Body of pancreas (tissue), 4 donors: ENCODE data around the gene ROR1. TPM values are rescaled to one million over a fixed set of nuclear protein-coding genes. Genes with fewer than 3 reads are reported as not detected.
A peak's percentile ranks its signal among the peaks of the same experiment; 100 is the strongest.

Source experiments
- ATAC-seq: fragments of 150-250 bp; one replicate; pipeline ENCODE4 v1.9.1; 2016
- DNase-seq, 4 donors: peaks; one replicate each; pipeline ENCODE4 v3.0.0-alpha.2; 2019
- H3K27ac ChIP-seq, 4 donors: fragments of 200-600 bp; sonication (generic); 1 replicate in 3 of 4; 2 replicates in 1 of 4; pipeline versions ENCODE4 v1.5.1 to v1.6.1; 2016 to 2019; ENCODE audit warnings: mild to moderate bottlenecking in 1 of 4, mixed read lengths in 1 of 4, moderate library complexity in 1 of 4
- H3K27me3 ChIP-seq, 2 donors: fragments of 200-600 bp; sonication (generic); one replicate each; pipeline ENCODE4 v1.6.0; 2016; ENCODE audit warnings: mild to moderate bottlenecking in 1 of 2
- H3K36me3 ChIP-seq, 2 donors: fragments of 200-600 bp; sonication (generic); replicated peaks in 1 of 2; 2 replicates each; pipeline ENCODE4 v1.5.1; 2016; ENCODE audit warnings: low read depth in 2 of 2; ENCODE audit not compliant: insufficient read depth in 1 of 2
- H3K4me1 ChIP-seq: fragments of 200-600 bp; sonication (generic); one replicate; pipeline ENCODE4 v1.6.0; 2016
- H3K4me3 ChIP-seq, 2 donors: fragments of 200-600 bp; sonication (generic); 1 replicate in 1 of 2; 2 replicates in 1 of 2; pipeline ENCODE4 v1.5.1; 2016 to 2019
- H3K9me3 ChIP-seq, 3 donors: fragments of 200-600 bp; sonication (generic); 1 replicate in 2 of 3; 2 replicates in 1 of 3; pipeline ENCODE4 v1.5.1; 2016
- CTCF ChIP-seq, 7 experiments: fragments of 450-650 bp in 4 of 7; fragments of 200-600 bp in 3 of 7; sonication (generic) in 3 of 7; IDR thresholded peaks; one replicate each; pipeline ENCODE4 v1.5.1; 2016 to 2019; ENCODE audit warnings: antibody characterized with exemption in 7 of 7
- POLR2A ChIP-seq, 3 donors: fragments of 450-650 bp; IDR thresholded peaks; one replicate each; pipeline ENCODE4 v1.6.1; 2016; ENCODE audit warnings: antibody characterized with exemption in 3 of 3, mild to moderate bottlenecking in 2 of 3
- WGBS, 2 donors: methylation state at CpG; one replicate each; pipeline ENCODE4 v1.1.5; 2017; 5-methylcytosine and 5-hydroxymethylcytosine counted together
- intact Hi-C: fragments of 100-400 bp; cut with DNase I; formaldehyde crosslinking; loops from one replicate; pipeline ENCODE4 v1.15.1; 2023
- total RNA-seq, 2 donors: library from RNA; depleted of rRNA; stranded (reverse); fragments of >200 nt; gene quantifications; one replicate each; pipeline ENCODE4 v1.1.0, GENCODE V29; 2016

Gene ROR1
- total RNA-seq, 2 donors from 2014 or later = 26.7 to 56.0 TPM

DNA sequence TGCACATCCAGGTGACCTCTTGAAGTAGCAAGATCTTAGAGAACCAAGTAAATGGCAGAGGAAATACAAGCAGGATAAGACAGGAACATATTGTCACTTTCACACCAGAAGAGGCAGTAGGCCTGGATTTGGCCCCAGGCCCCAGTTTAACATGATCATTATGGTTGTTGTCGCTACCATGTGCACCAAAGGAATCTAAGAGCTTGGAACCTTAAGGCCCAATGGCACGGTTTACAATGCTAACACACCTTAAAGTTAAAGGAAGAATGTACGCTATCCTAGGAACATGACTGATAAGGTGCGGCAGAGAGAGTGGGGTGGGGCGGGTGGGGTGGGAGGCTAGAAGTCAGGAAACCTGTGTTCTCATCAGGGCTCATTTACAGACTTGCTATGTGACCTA is 147.5 kb downstream of the ROR1 start:
- Histone ChIP-seq H3K36me3 (no peaks in the 10 kb centered on the region), H3K4me1 (peaks cover 66% of the 10 kb centered on the region), H3K9me3 (no peaks in the 10 kb centered on the region), H3K4me3 (no peak overlapping the region), H3K27ac (peak overlapping the region; percentile 54 to 84 (median 67)), H3K27me3 (no peaks in the 10 kb centered on the region)
- TF ChIP-seq CTCF (IDR thresholded peaks at IDR 0.05) (no peak), POLR2A (IDR thresholded peaks at IDR 0.05) (no peak)
- intact Hi-C loops = no loop called here
- no peak for DNase-seq
- 70 to 77% methylated on average over 5 of the region's 5 CpGs for WGBS, 2 donors
- no peak for ATAC-seq

GRCh38 chr1:63921802-63922201 is 148.0 kb downstream of the ROR1 start:
- Histone ChIP-seq H3K36me3 (no peaks in the 10 kb centered on the region), H3K9me3 (no peaks in the 10 kb centered on the region), H3K27ac (peak overlapping the region in 3 of 4 donors; percentile 25 to 84 (median 54)), H3K27me3 (no peaks in the 10 kb centered on the region), H3K4me1 (peaks cover 61% of the 10 kb centered on the region), H3K4me3 (no peak overlapping the region)
- no peak for ATAC-seq
- intact Hi-C loops = no loop called here
- no peak for TF ChIP-seq POLR2A (IDR thresholded peaks at IDR 0.05)
- no peak for TF ChIP-seq CTCF (IDR thresholded peaks at IDR 0.05)
- DNase-seq = no peak

- Histone ChIP-seq H3K36me3 (no peaks in the 10 kb centered on the region), H3K4me3 (no peak overlapping the region), H3K27me3 (no peaks in the 10 kb centered on the region), H3K4me1 (peaks cover 57% of the 10 kb centered on the region), H3K9me3 (no peaks in the 10 kb centered on the region), H3K27ac (peak overlapping the region in 3 of 4 donors; percentile 28 to 58 (median 38))
- TF ChIP-seq CTCF (IDR thresholded peaks at IDR 0.05) (no peak), POLR2A (IDR thresholded peaks at IDR 0.05) (no peak)
- WGBS, 2 donors = 58 to 69% methylated on average over 6 of the region's 6 CpGs
- DNase-seq (peak in 2 of 4 donors; percentile 45 to 61), ATAC-seq (no peak)
- intact Hi-C loops = no loop called here
These were observed 149.0 kb downstream of the ROR1 start for GRCh38 chr1:63922848-63923247.

DNA sequence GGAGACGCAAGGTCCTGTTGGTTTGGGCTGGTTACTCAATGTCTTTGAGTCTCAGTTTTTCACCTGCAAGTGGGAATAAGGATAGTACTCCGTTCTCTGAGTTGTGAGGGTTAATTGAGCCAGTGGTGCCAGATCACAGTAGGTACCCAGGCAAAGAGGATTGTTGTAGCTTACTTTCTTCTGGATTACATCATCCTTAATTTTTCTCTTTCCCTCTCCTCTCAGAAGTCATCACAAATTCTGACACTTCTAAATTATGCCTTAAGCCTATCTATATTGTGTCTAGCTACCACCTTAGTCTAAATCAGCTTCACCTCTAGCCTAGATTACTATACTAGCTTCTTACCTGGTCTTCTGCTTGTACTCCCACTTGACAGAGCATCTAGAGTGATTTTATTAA is 149.5 kb downstream of the ROR1 start:
- ATAC-seq (no peak), DNase-seq (no peak)
- Histone ChIP-seq H3K27me3 (no peaks in the 10 kb centered on the region), H3K27ac (peak overlapping the region in 3 of 4 donors; percentile 28 to 58 (median 38)), H3K9me3 (no peaks in the 10 kb centered on the region), H3K36me3 (no peaks in the 10 kb centered on the region), H3K4me1 (peaks cover 57% of the 10 kb centered on the region), H3K4me3 (no peak overlapping the region)
- 80 to 81% methylated on average over 2 of the region's 2 CpGs for WGBS, 2 donors
- TF ChIP-seq CTCF (IDR thresholded peaks at IDR 0.05) (no peak), POLR2A (IDR thresholded peaks at IDR 0.05) (no peak)
- intact Hi-C loops = no loop called here

- no peaks in the 10 kb centered on the region for H3K36me3 ChIP-seq
- H3K9me3 ChIP-seq = no peaks in the 10 kb centered on the region
- no peak overlapping the region for H3K27ac ChIP-seq
- no peak overlapping the region for H3K4me3 ChIP-seq
- ATAC-seq (no peak), DNase-seq (no peak)
- H3K4me1 ChIP-seq = peaks cover 57% of the 10 kb centered on the region
- intact Hi-C loops = no loop called here
- 77 to 84% methylated on average over 3 of the region's 3 CpGs for WGBS, 2 donors
- H3K27me3 ChIP-seq = no peaks in the 10 kb centered on the region
- no peak for TF ChIP-seq POLR2A (IDR thresholded peaks at IDR 0.05)
- TF ChIP-seq CTCF (IDR thresholded peaks at IDR 0.05) = no peak
These were observed 150.8 kb downstream of the ROR1 start for GRCh38 chr1:63924600-63924999.
